ENCODE data around the gene EIF4G3.

DNA sequence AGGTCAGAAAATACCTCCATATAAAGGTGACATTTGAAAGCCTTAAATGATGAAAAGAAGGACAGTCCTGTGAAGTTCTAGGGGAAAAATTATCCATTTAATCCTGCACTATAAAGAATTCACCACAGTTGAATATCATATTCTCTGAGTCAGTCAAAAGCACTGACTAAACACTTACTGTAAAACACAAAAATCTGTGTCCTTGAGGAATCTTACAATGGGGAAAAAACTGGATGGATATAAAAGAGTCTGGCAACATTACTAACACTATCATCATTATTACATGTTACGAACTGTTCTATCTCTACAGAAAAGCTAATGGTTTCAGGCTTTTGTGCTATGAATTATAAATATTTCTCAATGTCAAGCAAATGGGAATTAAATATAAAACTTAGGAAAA, 347.2 kb downstream of the EIF4G3 start:
- TF ChIP-seq, protein P1, sequence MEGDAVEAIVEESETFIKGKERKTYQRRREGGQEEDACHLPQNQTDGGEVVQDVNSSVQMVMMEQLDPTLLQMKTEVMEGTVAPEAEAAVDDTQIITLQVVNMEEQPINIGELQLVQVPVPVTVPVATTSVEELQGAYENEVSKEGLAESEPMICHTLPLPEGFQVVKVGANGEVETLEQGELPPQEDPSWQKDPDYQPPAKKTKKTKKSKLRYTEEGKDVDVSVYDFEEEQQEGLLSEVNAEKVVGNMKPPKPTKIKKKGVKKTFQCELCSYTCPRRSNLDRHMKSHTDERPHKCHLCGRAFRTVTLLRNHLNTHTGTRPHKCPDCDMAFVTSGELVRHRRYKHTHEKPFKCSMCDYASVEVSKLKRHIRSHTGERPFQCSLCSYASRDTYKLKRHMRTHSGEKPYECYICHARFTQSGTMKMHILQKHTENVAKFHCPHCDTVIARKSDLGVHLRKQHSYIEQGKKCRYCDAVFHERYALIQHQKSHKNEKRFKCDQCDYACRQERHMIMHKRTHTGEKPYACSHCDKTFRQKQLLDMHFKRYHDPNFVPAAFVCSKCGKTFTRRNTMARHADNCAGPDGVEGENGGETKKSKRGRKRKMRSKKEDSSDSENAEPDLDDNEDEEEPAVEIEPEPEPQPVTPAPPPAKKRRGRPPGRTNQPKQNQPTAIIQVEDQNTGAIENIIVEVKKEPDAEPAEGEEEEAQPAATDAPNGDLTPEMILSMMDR (IDR thresholded peaks at IDR 0.05): no peak
- TF ChIP-seq POLR2A (IDR thresholded peaks at IDR 0.05): no peak

Measured in transverse colon (tissue), 3 donors.